Stimulated activated CD8-positive, alpha-beta memory T cell treated with anti-CD3 and anti-CD28 coated beads, Interleukin-4, amount 100 ng/mL, for 1 hour (primary cell): ENCODE results near the gene LCAT.
A peak's percentile ranks its signal among the peaks of the same experiment; 100 is the strongest.
"Not testable (repeated sequence)": the region's sequence is repeated elsewhere in the genome, so short reads cannot be mapped to it uniquely, and the experiment has no call there.

Source experiments
- DNase-seq, 2 donors: peaks; one replicate each; pipeline ENCODE4 v3.0.0-alpha.2; 2020; ENCODE audit warnings: low read depth in 2 of 2, low spot score in 1 of 2

The LCAT gene

DNA sequence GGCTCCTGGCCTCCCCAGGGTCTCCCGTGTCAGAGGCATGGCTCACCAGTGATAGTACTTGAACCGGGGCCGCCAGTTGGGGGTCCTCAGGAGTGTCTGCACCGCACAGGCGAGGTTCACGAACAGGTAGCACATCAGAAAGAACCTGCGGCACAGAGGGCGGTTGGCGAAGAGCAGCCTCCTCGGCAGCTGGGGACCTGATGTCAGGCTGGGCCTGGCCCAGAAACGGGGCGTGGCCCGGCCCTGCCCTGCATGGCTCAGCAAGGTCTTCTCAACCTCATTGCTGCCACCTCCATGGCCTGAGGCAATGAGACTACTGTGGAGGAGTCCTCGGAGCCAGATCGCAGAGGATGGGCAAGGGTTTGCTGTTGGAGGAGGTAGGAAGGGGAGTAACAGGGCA lies 4.1 kb upstream of the LCAT start:
- no peak for DNase-seq

- no peak for DNase-seq
These were observed 3.1 kb upstream of the LCAT start for GRCh38 chr16:67946966-67947558.

- DNase-seq = no peak
These were observed 2.2 kb upstream of the LCAT start for GRCh38 chr16:67946128-67946569.

- no peak for DNase-seq
These were observed 1.5 kb upstream of the LCAT start for GRCh38 chr16:67945392-67945933.

DNA sequence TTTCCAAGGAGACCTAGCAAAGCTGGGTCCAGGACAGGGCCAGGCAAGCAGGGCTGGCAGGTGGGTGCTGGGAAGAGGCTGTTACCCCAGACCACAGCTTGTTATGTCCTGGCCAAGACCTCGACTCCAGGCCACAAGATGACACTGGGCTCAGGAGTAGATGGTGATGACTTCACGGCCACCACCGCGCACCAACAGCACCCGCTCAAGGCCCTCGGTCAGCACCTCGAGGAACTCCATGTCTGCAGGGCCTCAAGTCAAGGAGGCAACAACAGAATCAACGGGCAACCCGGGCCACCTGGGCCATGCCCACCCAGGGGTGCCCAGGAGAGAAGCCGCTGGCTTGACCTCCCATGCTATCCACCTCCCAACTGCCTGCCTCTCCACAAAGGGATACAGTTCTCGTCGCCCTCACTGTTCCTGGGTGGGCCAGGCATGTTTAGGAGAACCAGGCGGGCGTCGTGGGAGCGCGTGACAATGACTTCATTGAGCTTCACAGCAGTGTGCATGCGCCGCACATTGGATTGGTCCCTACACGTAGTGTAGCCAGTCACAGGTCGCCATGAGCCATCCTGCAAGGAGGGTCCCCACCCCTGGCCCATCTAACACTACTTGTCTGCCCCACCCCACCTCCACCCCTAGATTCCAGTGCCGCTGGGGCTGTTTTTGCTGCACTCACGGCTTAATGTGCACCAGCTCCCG lies 921 bp upstream of the LCAT start:
- no peak for DNase-seq

GRCh38 chr16:67943256-67943618 lies 683 bp downstream of the LCAT start:
- DNase-seq = no peak

- no peak for DNase-seq
These were observed 1.2 kb downstream of the LCAT start for GRCh38 chr16:67942510-67943255.

GRCh38 chr16:67942200-67942509 lies 1.8 kb downstream of the LCAT start:
- peak in 1 of 2 donors; percentile 10 for DNase-seq

DNA sequence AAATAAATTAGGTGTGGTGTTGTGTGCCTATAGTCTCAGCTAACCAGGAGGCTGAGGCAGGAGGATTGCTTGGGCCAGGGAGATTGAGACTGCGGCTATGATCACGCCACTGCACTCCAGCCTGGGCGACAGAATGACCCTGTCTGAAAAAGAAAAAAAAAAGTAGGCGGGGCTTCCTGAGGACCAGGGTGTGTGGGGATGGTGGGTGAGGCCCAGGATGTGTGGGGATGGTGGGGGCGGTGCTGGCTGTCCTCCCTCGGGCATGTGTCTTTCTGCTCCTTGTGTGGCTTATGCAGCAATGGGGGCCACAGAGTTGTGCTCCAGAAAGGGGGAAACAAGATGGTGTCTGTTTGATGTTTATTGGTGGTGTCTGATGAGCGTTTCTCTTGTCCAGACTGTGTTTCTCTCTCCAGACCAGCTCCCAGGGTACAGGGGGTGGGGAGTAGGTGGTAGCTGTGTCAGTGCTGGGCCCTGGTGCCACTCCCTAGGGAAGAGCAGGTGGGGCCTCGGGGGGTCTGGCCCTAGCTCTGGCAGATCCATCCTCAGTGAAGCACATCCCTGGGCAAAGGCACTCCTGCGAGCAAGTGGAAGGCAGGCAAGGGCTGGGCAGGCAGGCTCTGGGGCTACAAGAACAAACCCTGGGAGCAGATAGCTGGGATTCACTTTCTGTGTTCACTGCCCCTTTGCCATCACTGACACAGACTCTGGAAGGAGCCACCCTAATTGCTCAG lies 2.3 kb downstream of the LCAT start:
- no peak for DNase-seq

DNA sequence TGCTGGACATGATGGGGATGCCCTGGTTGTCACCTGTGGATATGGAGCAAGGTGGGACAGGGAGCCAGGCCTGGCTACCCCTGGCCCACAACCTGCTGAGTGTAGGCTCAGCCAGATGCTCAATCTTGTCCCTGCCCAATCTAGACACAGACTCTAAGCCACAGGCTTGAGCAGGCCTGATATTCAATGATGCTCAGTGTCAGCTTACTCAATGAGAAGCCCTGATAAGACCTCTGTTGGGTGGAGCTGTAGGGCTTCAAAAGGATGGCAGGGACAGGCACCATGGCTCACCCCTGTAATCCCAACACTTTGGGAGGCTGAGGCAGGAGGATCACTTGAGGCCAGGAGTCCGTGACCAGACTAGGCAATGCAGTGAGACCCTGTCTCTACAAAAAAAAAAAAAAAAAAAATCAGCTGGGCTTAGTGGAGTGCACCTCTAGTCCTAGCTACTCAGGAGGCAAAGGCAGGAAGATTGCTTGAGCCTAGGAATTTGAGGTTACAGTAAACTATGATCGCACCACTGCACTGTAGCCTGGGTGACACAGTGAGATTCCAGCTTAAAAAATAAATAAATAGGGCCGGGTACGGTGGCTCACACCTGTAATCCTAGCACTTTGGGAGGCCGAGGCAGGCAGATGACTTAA lies 3.4 kb downstream of the LCAT start:
- DNase-seq = no peak

DNA sequence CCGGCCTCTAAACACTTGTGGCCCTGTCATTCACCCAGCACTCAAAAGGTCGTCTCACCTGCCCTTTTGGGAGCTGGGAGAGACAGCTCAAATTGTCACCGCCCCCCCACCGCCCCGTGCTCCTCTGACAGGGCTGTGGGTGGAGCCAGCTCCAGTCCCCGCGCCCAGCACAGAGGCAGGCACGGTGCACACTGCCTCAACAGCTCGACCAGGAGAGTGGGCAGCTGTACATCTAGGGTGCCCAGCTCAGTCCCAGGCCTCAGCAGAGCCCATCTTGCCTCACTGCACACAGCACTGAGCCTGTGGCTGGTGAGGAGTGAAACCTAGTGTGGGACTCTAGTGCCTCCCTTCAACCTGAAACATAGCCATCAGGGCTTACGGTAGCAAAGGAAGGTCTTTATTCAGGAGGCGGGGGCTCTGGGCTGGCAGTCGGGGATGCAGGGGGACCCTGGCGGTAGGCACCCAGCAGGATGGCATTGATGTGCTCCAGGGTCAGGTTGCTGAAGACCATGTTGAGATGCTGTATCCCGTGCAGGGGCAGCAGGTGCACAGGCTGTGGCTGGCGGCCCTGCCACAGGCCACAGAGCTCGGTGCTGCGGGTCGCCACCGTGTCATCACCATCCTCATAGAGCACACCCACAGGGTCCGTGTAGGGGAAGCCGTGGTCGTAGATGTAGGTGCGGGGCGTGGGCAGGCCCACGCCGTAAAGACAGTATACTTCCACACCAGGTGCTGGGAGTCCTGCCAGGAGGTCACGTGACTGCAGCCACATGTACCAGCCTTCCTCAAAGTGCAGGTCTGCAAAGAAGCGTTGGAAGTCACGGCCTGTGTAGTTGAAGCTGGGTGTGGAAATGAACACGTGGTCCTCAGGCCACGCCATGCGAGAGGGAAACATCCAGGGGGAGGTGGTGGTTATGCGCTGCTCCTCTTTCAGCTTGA lies 4.1 kb downstream of the LCAT start:
- DNase-seq = peak in 1 of 2 donors; percentile 11

DNA sequence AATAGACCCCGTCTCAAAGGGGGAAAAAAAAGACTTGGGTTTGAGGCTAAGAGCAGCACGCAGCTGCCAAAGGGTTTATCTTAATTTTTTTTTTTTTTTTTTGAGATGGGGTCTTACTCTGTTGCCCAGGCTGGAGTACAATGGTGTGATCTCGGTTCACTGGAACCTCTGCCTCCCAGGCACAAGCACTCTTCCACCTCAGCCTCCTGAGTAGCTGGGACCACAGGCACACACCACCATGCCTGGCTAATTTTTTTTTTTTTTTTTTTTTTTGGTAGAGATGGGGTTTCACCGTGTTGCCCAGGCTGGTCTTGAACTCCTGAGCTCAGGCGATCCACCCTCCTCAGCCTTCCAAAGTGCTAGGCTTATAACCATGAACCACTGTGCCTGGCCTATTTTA lies 6.2 kb downstream of the LCAT start:
- DNase-seq = not testable (repeated sequence)

- DNase-seq = peak in 1 of 2 donors; percentile 52
These were observed 6.9 kb downstream of the LCAT start for GRCh38 chr16:67936880-67937605.

DNA sequence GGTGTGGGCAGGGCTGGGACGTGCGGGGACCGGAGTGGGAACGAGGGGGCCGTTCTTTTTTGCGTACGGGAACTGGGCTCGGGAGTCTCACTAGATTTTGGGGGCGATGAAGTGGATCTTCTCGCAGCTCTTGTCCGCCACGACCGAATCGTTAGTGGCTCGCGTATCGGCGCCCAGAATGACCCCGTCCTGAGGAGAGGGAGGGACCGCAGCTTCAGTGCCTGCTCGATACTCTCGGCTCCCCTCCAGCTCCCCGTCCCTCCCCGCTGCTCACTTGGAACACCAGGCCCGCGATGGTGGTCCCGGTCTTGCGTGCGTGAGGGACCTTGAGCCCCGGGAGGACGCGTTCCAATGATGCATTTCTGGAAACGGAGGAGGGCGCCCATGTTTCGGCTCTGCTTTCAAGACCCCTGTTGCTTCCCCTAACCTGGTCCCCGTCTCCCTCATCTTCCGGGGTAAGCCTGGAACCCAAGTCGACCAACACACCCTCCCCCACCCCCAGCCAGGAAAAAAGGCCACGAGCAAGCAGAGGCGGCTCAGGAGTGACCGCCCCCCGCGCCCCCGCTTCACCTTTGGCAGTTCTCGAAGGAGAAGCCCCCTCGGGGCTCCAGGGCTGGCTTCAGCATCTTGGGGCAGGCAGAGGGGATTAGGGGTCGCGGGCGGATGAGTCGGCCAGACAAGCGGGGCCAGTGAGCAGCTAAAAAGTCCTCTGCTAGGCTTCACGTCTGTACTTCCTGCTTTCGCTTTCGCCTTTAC lies 7.6 kb downstream of the LCAT start, which contains the start of gene PSMB10:
Gene PSMB10, minus strand, starts transcription at position 727 of the 756 bp plus-strand sequence. Its CDS starts 101 bp downstream, at position 626.
- peak; percentile 6 to 38 for DNase-seq

- peak; percentile 72 to 87 for DNase-seq
These were observed 8.4 kb downstream of the LCAT start for GRCh38 chr16:67935402-67936123.

DNA sequence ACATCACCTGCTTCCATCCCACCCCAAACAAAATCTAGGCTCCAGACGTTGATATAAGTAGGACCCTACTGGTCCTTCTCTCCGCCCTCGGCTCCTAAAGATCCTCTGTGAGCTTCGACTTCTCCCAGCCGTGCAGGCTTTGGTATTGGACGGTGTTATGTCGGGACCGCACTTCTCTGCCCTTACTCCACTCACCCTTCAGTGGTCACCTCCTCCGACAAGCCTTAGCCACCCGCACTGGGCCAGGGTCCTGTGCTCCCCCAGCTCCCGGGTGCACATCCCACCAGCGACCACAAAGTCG lies 8.9 kb downstream of the LCAT start:
- no peak for DNase-seq

DNA sequence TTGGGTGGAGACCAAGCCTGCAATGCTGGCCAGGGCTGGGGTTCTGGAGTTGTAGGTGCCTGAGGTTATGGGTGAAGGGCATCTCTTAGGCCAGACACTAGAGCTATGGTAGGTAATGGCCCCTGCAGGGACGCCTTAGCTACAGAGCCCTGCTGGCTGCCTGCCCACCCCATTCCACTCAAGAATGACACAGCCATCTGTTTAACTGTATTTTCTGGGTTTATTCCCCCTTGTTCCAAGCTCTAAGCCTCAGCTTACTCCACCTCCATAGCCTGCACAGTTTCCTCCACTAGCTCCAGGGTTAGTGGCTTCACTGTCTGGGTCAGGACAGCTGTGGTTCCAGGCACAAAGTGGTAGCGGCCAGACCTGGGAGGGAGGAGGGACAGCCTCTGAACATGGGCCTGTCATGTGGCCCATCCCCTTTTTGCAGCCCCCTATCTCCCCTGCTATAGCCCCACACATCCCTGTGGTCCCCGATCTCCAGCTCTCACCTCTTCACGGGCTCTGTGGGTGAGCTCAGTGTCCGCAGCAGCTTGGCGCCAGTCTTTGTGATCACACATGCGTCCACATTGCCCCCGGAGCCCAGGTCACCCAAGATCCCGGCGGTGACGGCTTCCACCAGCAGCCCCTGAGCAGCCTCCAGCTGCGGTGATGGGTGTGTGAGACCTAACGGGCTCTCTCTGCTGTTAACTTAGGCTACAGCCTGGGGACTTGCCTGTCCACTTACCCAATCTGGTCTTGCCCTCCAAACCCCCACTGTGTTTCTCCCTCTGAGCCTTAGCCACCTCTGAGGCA lies 9.4 kb downstream of the LCAT start:
- DNase-seq = no peak
